Psoas muscle (tissue), 8 donors: ENCODE results near the gene LRRC9. TPM values are rescaled to one million over a fixed set of nuclear protein-coding genes. Genes with fewer than 3 reads are reported as not detected.

Experiments used
- ATAC-seq, 4 donors: fragments of 200-7000 bp; cut with Tn5 transposase; one replicate each; pipeline ENCODE4 v1.9.1; 2020; ENCODE audit warnings: moderate library complexity in 3 of 4, mild to moderate bottlenecking in 2 of 4
- DNase-seq, 2 donors: peaks; one replicate each; pipeline ENCODE4 v3.0.0-alpha.2; 2020
- H3K27ac ChIP-seq: fragments of 200-600 bp; one replicate; pipeline ENCODE4 v1.8.0; 2022
- H3K27me3 ChIP-seq, 3 donors: fragments of 200-600 bp in 1 of 3; one replicate each; pipeline versions ENCODE4 v1.6.1 to v1.8.0; 2013 to 2022; ENCODE audit warnings: low read length in 2 of 3, mild to moderate bottlenecking in 2 of 3, moderate library complexity in 1 of 3; ENCODE audit not compliant: insufficient read depth in 3 of 3
- H3K36me3 ChIP-seq, 2 donors: fragments of 200-600 bp in 1 of 2; one replicate each; pipeline versions ENCODE4 v1.6.1 to v1.8.0; 2013 to 2022; ENCODE audit warnings: low read depth in 1 of 2, mild to moderate bottlenecking in 1 of 2, moderate library complexity in 1 of 2; ENCODE audit not compliant: insufficient read depth in 1 of 2
- H3K4me1 ChIP-seq: fragments of 200-600 bp; one replicate; pipeline ENCODE4 v1.8.0; 2022
- H3K4me3 ChIP-seq: fragments of 200-600 bp; one replicate; pipeline ENCODE4 v1.8.0; 2022; ENCODE audit warnings: mild to moderate bottlenecking
- H3K9me3 ChIP-seq: fragments of 200-600 bp; one replicate; pipeline ENCODE4 v1.8.0; 2022
- CTCF ChIP-seq: fragments of 200-600 bp; IDR thresholded peaks from one replicate; pipeline ENCODE4 v1.8.0; 2022; ENCODE audit warnings: antibody characterized with exemption
- WGBS, 3 donors: extraction: QIAGEN DNeasy Blood & Tissue Kit; methylation state at CpG; one replicate each; pipeline versions ENCODE4 v1.1.6 to v1.1.7; 2013; 5-methylcytosine and 5-hydroxymethylcytosine counted together
- intact Hi-C, 2 donors: fragments of 100-400 bp; cut with DNase I; formaldehyde crosslinking; loops; one replicate each; pipeline versions ENCODE4 v1.11.0 to v1.14.2; 2022
- polyA plus RNA-seq, 3 donors: library from polyadenylated mRNA; stranded (reverse); fragments of 200-250 nt; gene quantifications; one replicate each; pipeline ENCODE4 v1.2.3, GENCODE V29; 2013
- total RNA-seq, 4 donors: library from RNA; stranded (reverse); fragmentation: NEBNext Ultra II Directional in 2 of 4; extraction: Animal tissue kit (Norgen Biotek cat#: 25700) in 2 of 4; gene quantifications; one replicate each; pipeline versions ENCODE4 v1.2.1 to v1.2.4, GENCODE V29; 2021 to 2023
- donor health status: healthy with polysubstance abuse.
- donor health status: DM: no; HTN: no; CAD: no; lungs with moderate emphysema.
- donor health status: Bipolar disorder and iron deficiency.
- donor health status: healthy.
- donor health status: DM: yes; HTN: yes; CAD: no.
- donor health status: DM: no; HTN: no; CAD: no.
- donor health status: DM: no; HTN: no; CAD: no.
- donor health status: DM: yes; HTN: yes; CAD: no.

Gene LRRC9
- total and polyA plus RNA-seq, 7 donors = under 0.01 to 0.40 (median 0.12) TPM; not detected in 4

- ATAC-seq = peak; percentile 66 to 79 (median 72)
- Histone ChIP-seq H3K4me3 (peak overlapping the region; percentile 9), H3K27ac (peak overlapping the region; percentile 65), H3K27me3 (no peaks in the 10 kb centered on the region), H3K9me3 (no peaks in the 10 kb centered on the region), H3K4me1 (peaks cover 54% of the 10 kb centered on the region), H3K36me3 (peaks cover 0 to 5% of the 10 kb centered on the region in 2 donors)
- DNase-seq = no peak
- intact Hi-C loops = no loop called here
- no peak for TF ChIP-seq CTCF
- WGBS, 3 donors = 40 to 45% (median 41%) methylated on average over 1 of the region's 1 CpG
These were observed 181.8 kb downstream of the LRRC9 start for GRCh38 chr14:60101786-60102185.

GRCh38 chr14:60102389-60102788 lies 182.4 kb downstream of the LRRC9 start:
- intact Hi-C loops = no loop called here
- Histone ChIP-seq H3K9me3 (no peaks in the 10 kb centered on the region), H3K36me3 (peaks cover 0 to 3% of the 10 kb centered on the region in 2 donors), H3K27ac (peak overlapping the region; percentile 65), H3K4me1 (peaks cover 53% of the 10 kb centered on the region), H3K4me3 (peak overlapping the region; percentile 9), H3K27me3 (no peaks in the 10 kb centered on the region)
- no peak for TF ChIP-seq CTCF
- ATAC-seq (peak; percentile 42 to 47 (median 44)), DNase-seq (no peak)
- 14 to 24% (median 21%) methylated on average over 2 of the region's 2 CpGs for WGBS, 3 donors

GRCh38 chr14:60106339-60106738 lies 186.4 kb downstream of the LRRC9 start:
- H3K27ac ChIP-seq = peak overlapping the region; percentile 78
- H3K4me3 ChIP-seq = no peak overlapping the region
- peaks cover 4 to 11% of the 10 kb centered on the region in 2 donors for H3K36me3 ChIP-seq
- intact Hi-C loops = loop anchor here (5.0 kb wide), 2 partner anchors 36 to 41 kb away; no protein-coding TSS in a partner anchor
- H3K27me3 ChIP-seq = no peaks in the 10 kb centered on the region
- ATAC-seq (peak; percentile 74 to 88 (median 84)), DNase-seq (no peak)
- no peak for TF ChIP-seq CTCF
- WGBS, 3 donors = 26 to 36% (median 27%) methylated on average over 2 of the region's 2 CpGs
- peaks cover 45% of the 10 kb centered on the region for H3K4me1 ChIP-seq
- no peaks in the 10 kb centered on the region for H3K9me3 ChIP-seq

DNA sequence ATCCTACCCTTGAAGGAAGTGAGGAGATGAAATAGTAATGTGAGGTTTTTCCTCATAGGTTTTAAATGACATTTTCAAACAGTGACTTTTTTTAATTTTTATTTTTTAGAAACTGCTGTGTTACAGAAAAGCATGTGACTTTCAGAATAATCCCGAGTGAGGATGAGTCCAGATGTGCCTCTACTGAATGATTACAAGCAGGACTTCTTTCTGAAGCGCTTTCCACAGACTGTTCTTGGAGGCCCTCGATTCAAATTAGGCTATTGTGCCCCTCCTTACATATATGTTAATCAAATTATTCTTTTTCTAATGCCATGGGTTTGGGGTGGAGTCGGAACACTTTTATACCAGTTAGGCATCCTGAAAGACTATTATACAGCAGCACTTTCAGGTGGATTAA lies 187.5 kb downstream of the LRRC9 start:
- intact Hi-C loops = loop anchor here (5.0 kb wide), 2 partner anchors 35 to 40 kb away; no protein-coding TSS in a partner anchor
- H3K27ac ChIP-seq = peak overlapping the region; percentile 78
- H3K4me1 ChIP-seq = peaks cover 34% of the 10 kb centered on the region
- WGBS, 3 donors = 77 to 83% (median 79%) methylated on average over 4 of the region's 4 CpGs
- DNase-seq (no peak), ATAC-seq (no peak)
- no peak overlapping the region for H3K4me3 ChIP-seq
- no peaks in the 10 kb centered on the region for H3K9me3 ChIP-seq
- no peak for TF ChIP-seq CTCF
- H3K36me3 ChIP-seq = peaks cover 4 to 11% of the 10 kb centered on the region in 2 donors
- no peaks in the 10 kb centered on the region for H3K27me3 ChIP-seq

DNA sequence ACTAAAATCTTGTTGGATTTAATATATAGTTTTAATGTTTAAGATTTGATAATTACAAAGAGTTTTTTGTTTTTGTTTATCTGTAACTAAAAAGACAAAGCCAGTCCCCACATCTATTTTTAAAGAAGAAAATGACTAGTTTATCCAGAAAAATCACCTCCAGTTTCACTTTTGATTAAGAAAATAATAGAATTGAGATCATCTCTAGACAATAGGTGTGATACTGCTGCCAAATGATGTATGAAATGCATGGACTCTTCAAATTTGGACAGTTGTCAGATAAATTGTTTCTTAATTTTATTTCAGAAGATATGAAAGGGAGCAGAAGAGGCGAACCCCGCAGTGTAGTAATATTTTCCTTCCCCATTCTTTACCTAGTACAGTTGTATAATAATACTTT lies 191.8 kb downstream of the LRRC9 start:
- ATAC-seq (no peak), DNase-seq (no peak)
- H3K27ac ChIP-seq = no peak overlapping the region
- H3K9me3 ChIP-seq = no peaks in the 10 kb centered on the region
- peaks cover 4 to 29% of the 10 kb centered on the region in 2 donors for H3K36me3 ChIP-seq
- WGBS, 3 donors = 85 to 93% (median 92%) methylated on average over 2 of the region's 2 CpGs
- intact Hi-C loops = no loop called here
- no peak overlapping the region for H3K4me3 ChIP-seq
- H3K27me3 ChIP-seq = no peaks in the 10 kb centered on the region
- no peak for TF ChIP-seq CTCF
- peaks cover 8% of the 10 kb centered on the region for H3K4me1 ChIP-seq
